ENCODE results near the gene NR5A2.

- no peak for TF ChIP-seq EZH2 (IDR thresholded peaks at IDR 0.05; ENCODE audit: borderline replicate concordance, low read length)
- TF ChIP-seq CTCF (IDR thresholded peaks at IDR 0.05; ENCODE audit: low read length) = no peak
Observed at GRCh38 chr1:200147094-200147493, 119.6 kb downstream of the NR5A2 start.

All from OCI-LY1 (cell line).